Glutamatergic neuron (in vitro differentiated cells): ENCODE results near the gene CARMIL1. TPM values are rescaled to one million over a fixed set of nuclear protein-coding genes. Genes with fewer than 3 reads are reported as not detected.

ENCODE experiments used
- DNase-seq: peaks from one replicate; pipeline ENCODE4 v3.0.0; 2022
- H3K27ac Mint-ChIP-seq: one replicate; pipeline ENCODE4 v1.8.0; 2020; ENCODE audit warnings: mild to moderate bottlenecking, mixed read lengths, inconsistent platforms; ENCODE audit not compliant: unreplicated experiment
- H3K27me3 Mint-ChIP-seq: one replicate; pipeline ENCODE4 v1.8.0; 2020; ENCODE audit warnings: mild to moderate bottlenecking, moderate library complexity, mixed read lengths, inconsistent platforms; ENCODE audit not compliant: unreplicated experiment
- H3K36me3 Mint-ChIP-seq: one replicate; pipeline ENCODE4 v1.8.0; 2020; ENCODE audit warnings: mild to moderate bottlenecking, mixed read lengths, inconsistent platforms; ENCODE audit not compliant: unreplicated experiment
- H3K4me1 Mint-ChIP-seq: one replicate; pipeline ENCODE4 v1.8.0; 2020; ENCODE audit warnings: mild to moderate bottlenecking, low read depth, mixed read lengths, inconsistent platforms; ENCODE audit not compliant: unreplicated experiment
- H3K4me3 Mint-ChIP-seq: one replicate; pipeline ENCODE4 v1.8.0; 2020; ENCODE audit warnings: mild to moderate bottlenecking, mixed read lengths, inconsistent platforms; ENCODE audit not compliant: unreplicated experiment
- H3K9me3 Mint-ChIP-seq: one replicate; pipeline ENCODE4 v1.8.0; 2020; ENCODE audit warnings: mild to moderate bottlenecking, moderate library complexity, mixed read lengths, inconsistent platforms; ENCODE audit not compliant: unreplicated experiment
- CTCF ChIP-seq: fragments of 200-600 bp; sonication (generic); IDR thresholded peaks from one replicate; pipeline ENCODE4 v1.5.0; 2021; ENCODE audit not compliant: partially characterized antibody, unreplicated experiment
- long read RNA-seq: library from polyadenylated mRNA; unstranded; transcript quantifications from one replicate; pipeline ENCODE4 v2.0.0, GENCODE V29; 2020; ENCODE audit not compliant: unreplicated experiment
- total RNA-seq: library from RNA; stranded (reverse); fragmentation: NEBNext Ultra II Directional; extraction: Animal tissue kit (Norgen Biotek cat#: 25700); gene quantifications from one replicate; pipeline ENCODE4 v1.2.1, GENCODE V29; 2021; ENCODE audit not compliant: unreplicated experiment

Gene CARMIL1
- total RNA-seq = 4.8 TPM
- long read RNA-seq = 0 reads

GRCh38 chr6:25278914-25279747 is at the start of gene CARMIL1:
CARMIL1 (plus strand) TSS chr6:25279374; CDS start chr6:25279796, 422 bp downstream.
- peaks cover 2% of the 10 kb centered on the region for H3K4me1 Mint-ChIP-seq
- H3K27ac Mint-ChIP-seq = peak within 1 kb of the TSS; percentile 35
- peaks cover 8% of the 10 kb centered on the region for H3K27me3 Mint-ChIP-seq
- DNase-seq = peak; percentile 86
- TF ChIP-seq CTCF = no peak
- H3K9me3 Mint-ChIP-seq = peaks cover 7% of the 10 kb centered on the region
- no peaks in the 10 kb centered on the region for H3K36me3 Mint-ChIP-seq
- H3K4me3 Mint-ChIP-seq = peak within 1 kb of the TSS; percentile 93

GRCh38 chr6:25229671-25230321 is 49.4 kb upstream of the CARMIL1 start:
- H3K4me1 Mint-ChIP-seq = peaks cover 15% of the 10 kb centered on the region
- no peaks in the 10 kb centered on the region for H3K9me3 Mint-ChIP-seq
- H3K27ac Mint-ChIP-seq = no peak overlapping the region
- H3K4me3 Mint-ChIP-seq = no peak overlapping the region
- H3K36me3 Mint-ChIP-seq = no peaks in the 10 kb centered on the region
- no peak for TF ChIP-seq CTCF
- H3K27me3 Mint-ChIP-seq = no peaks in the 10 kb centered on the region
- no peak for DNase-seq

- DNase-seq = peak; percentile 49
- Mint-ChIP-seq H3K4me1 (peaks cover 15% of the 10 kb centered on the region), H3K4me3 (peak overlapping the region; percentile 66)
These were observed 46.7 kb upstream of the CARMIL1 start for GRCh38 chr6:25232479-25232878.

GRCh38 chr6:25233226-25233625 is 45.9 kb upstream of the CARMIL1 start:
- peaks cover 2% of the 10 kb centered on the region for H3K27me3 Mint-ChIP-seq
- H3K4me1 Mint-ChIP-seq = peaks cover 15% of the 10 kb centered on the region
- H3K36me3 Mint-ChIP-seq = no peaks in the 10 kb centered on the region
- no peak for DNase-seq
- H3K27ac Mint-ChIP-seq = no peak overlapping the region
- H3K4me3 Mint-ChIP-seq = no peak overlapping the region
- H3K9me3 Mint-ChIP-seq = no peaks in the 10 kb centered on the region
- no peak for TF ChIP-seq CTCF

More at GRCh38 chr6:25232479-25232878, 46.7 kb upstream of the CARMIL1 start:
- no peaks in the 10 kb centered on the region for H3K36me3 Mint-ChIP-seq
- TF ChIP-seq CTCF = no peak
- H3K9me3 Mint-ChIP-seq = no peaks in the 10 kb centered on the region
- peaks cover 2% of the 10 kb centered on the region for H3K27me3 Mint-ChIP-seq
- H3K27ac Mint-ChIP-seq = no peak overlapping the region

- no peak for DNase-seq
- no peak for TF ChIP-seq CTCF
- peaks cover 8% of the 10 kb centered on the region for H3K4me1 Mint-ChIP-seq
- peaks cover 2% of the 10 kb centered on the region for H3K27me3 Mint-ChIP-seq
- H3K27ac Mint-ChIP-seq = no peak overlapping the region
- no peaks in the 10 kb centered on the region for H3K9me3 Mint-ChIP-seq
- no peak overlapping the region for H3K4me3 Mint-ChIP-seq
- no peaks in the 10 kb centered on the region for H3K36me3 Mint-ChIP-seq
These were observed 41.6 kb upstream of the CARMIL1 start for GRCh38 chr6:25237579-25237978.
